Naive thymus-derived CD8-positive, alpha-beta T cell (primary cell): ENCODE results near the gene MN1. TPM values are rescaled to one million over a fixed set of nuclear protein-coding genes. Genes with fewer than 3 reads are reported as not detected.

Experiments used
- ATAC-seq, 2 donors: fragments of 150-1000 bp; cut with Tn5 transposase in 1 of 2; sonication (Bioruptor Pico), chemical (Tn5 transposase) in 1 of 2; 1 replicate in 1 of 2; 2 replicates in 1 of 2; pipeline ENCODE4 v1.10.0; 2021; ENCODE audit warnings: mild to moderate bottlenecking in 2 of 2, moderate library complexity in 2 of 2
- POLR2A ChIA-PET: fragments of 350-600 bp; sonication (Branson Sonifier 250); formaldehyde crosslinking; loops from one replicate; lab custom pipeline; 2021; ENCODE audit warnings: antibody characterized with exemption; lab: Charles Lee
- DNase-seq, 10 donors: peaks; one replicate each; pipeline versions ENCODE4 v3.0.0 to v3.0.0-alpha.2; 2020 to 2022
- H3K27ac Mint-ChIP-seq, 10 donors: one replicate each; pipeline ENCODE4 v1.8.0; 2020 to 2022; ENCODE audit warnings: mild to moderate bottlenecking in 10 of 10, mixed read lengths in 10 of 10, moderate library complexity in 4 of 10, inconsistent platforms in 1 of 10
- H3K27me3 Mint-ChIP-seq, 5 donors: one replicate each; pipeline ENCODE4 v1.8.0; 2021 to 2022; ENCODE audit warnings: mixed read lengths in 5 of 5
- H3K36me3 Mint-ChIP-seq, 3 donors: one replicate each; pipeline ENCODE4 v1.8.0; 2020 to 2022; ENCODE audit warnings: mixed read lengths in 3 of 3, mild to moderate bottlenecking in 2 of 3, inconsistent platforms in 1 of 3
- H3K4me1 Mint-ChIP-seq, 4 donors: one replicate each; pipeline ENCODE4 v1.8.0; 2021 to 2022; ENCODE audit warnings: mixed read lengths in 4 of 4
- H3K4me3 Mint-ChIP-seq, 10 donors: one replicate each; pipeline ENCODE4 v1.8.0; 2020 to 2022; ENCODE audit warnings: mild to moderate bottlenecking in 10 of 10, mixed read lengths in 10 of 10, moderate library complexity in 6 of 10, inconsistent platforms in 1 of 10
- H3K9me3 Mint-ChIP-seq, 9 donors: one replicate each; pipeline ENCODE4 v1.8.0; 2020 to 2022; ENCODE audit warnings: mixed read lengths in 9 of 9, mild to moderate bottlenecking in 3 of 9, inconsistent platforms in 1 of 9, moderate library complexity in 1 of 9
- polyA plus RNA-seq, 3 donors: library from polyadenylated mRNA; unstranded; fragments of 300-500 nt; fragmentation: Illumina TruSeq; gene quantifications; one replicate each; pipeline ENCODE4 v1.2.3, GENCODE V29; 2021
- total RNA-seq, 8 experiments: library from RNA in 2 of 8; stranded (reverse) in 2 of 8; gene quantifications; one replicate each; pipeline ENCODE4 v1.2.3 and lab custom pipeline; 2021 to 2026

The MN1 gene
- total and polyA plus RNA-seq, 5 experiments from 2014 or later = 0.10 to 0.39 (median 0.22) TPM; not detected in 2

DNA sequence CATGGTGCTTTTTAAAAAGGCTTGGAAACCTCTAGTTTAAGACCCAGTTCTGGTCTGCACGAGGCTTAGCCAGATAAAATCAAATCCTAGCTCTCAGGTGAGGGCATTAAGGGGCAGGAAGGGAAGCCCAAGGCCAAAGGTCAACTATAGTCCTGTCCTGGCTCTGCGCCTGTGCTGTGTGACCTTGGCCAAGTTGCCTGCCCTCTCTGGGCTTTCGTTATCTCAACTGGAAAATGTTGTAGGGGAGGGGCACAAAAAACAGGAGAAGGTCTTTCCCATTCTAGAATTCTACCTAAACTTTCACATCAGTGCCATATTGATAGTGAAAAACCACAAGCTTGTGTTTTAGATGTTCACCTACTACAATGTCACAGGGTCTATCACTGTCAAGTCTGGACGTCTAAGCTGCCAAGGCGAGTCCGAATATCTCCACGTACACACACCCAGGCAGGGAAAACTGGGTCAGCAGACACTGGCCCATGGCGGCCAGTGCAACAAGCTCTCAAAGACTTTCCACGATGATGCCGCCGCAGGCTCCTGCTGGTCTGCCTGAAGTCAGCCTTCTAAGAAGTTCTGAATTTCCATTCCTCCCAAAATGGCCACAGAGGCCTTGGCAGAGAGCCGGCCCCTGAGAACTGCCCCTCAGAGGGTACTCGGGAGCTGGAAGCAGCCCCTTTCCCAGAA lies 18.0 kb downstream of the MN1 start:
- POLR2A ChIA-PET = no interaction called here
- H3K9me3 Mint-ChIP-seq = no peaks in the 10 kb centered on the region

DNA sequence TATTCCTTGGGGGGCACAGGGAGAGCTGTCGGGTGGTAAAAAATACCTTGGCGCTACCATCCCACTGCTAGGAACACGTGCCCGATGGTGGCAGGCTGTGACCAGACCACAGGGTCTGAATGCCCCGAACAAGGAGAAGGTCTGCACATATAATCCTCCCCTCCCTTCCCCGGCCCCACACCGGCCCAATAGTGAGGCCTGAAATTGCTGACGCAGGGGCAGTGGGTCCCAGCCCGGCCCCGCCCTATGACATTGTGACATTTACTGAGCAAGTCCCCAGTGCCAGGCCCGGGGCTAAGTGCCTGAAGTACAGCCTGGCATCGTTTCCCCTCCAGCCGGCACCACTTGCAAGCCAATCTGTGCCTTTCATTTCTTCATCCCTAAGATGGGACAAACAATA lies 19.5 kb downstream of the MN1 start:
- POLR2A ChIA-PET = no interaction called here
- no peak for DNase-seq
- Mint-ChIP-seq H3K9me3 (no peaks in the 10 kb centered on the region), H3K27me3 (peaks cover 5 to 67% (median 22%) of the 10 kb centered on the region in 5 donors), H3K4me3 (no peak overlapping the region), H3K36me3 (no peaks in the 10 kb centered on the region), H3K27ac (no peak overlapping the region), H3K4me1 (peaks cover 0 to 7% (median 2%) of the 10 kb centered on the region in 4 donors)
- no peak for ATAC-seq

More for the DNA sequence above, 18.0 kb downstream of the MN1 start:
- no peak for DNase-seq
- Mint-ChIP-seq H3K4me1 (peaks cover 0 to 7% (median 2%) of the 10 kb centered on the region in 4 donors), H3K27me3 (peaks cover 5 to 62% (median 20%) of the 10 kb centered on the region in 5 donors), H3K27ac (no peak overlapping the region), H3K36me3 (no peaks in the 10 kb centered on the region), H3K4me3 (no peak overlapping the region)
- no peak for ATAC-seq

GRCh38 chr22:27780161-27780575 lies 21.4 kb downstream of the MN1 start:
- Mint-ChIP-seq H3K9me3 (no peaks in the 10 kb centered on the region), H3K4me3 (no peak overlapping the region), H3K4me1 (peaks cover 0 to 1% (median under 1%) of the 10 kb centered on the region in 4 donors), H3K27me3 (peaks cover 2 to 69% (median 26%) of the 10 kb centered on the region in 5 donors), H3K27ac (no peak overlapping the region), H3K36me3 (no peaks in the 10 kb centered on the region)
- DNase-seq (no peak), ATAC-seq (no peak)
- POLR2A ChIA-PET = no interaction called here

GRCh38 chr22:27779643-27780042 lies 21.9 kb downstream of the MN1 start:
- no peak for ATAC-seq
- peaks cover 0 to 1% (median 0%) of the 10 kb centered on the region in 4 donors for H3K4me1 Mint-ChIP-seq
- POLR2A ChIA-PET = no interaction called here

GRCh38 chr22:27778294-27779090 lies 23.1 kb downstream of the MN1 start:
- no peak overlapping the region for H3K27ac Mint-ChIP-seq
- no peak for ATAC-seq
- peaks cover 0 to 58% (median 22%) of the 10 kb centered on the region in 5 donors for H3K27me3 Mint-ChIP-seq
- no peaks in the 10 kb centered on the region for H3K9me3 Mint-ChIP-seq
- DNase-seq = no peak
- H3K36me3 Mint-ChIP-seq = no peaks in the 10 kb centered on the region
- POLR2A ChIA-PET = no interaction called here
- peaks cover 0 to 1% (median 0%) of the 10 kb centered on the region in 4 donors for H3K4me1 Mint-ChIP-seq
- H3K4me3 Mint-ChIP-seq = no peak overlapping the region

More at GRCh38 chr22:27779643-27780042, 21.9 kb downstream of the MN1 start:
- DNase-seq = no peak
- Mint-ChIP-seq H3K27me3 (peaks cover 2 to 66% (median 21%) of the 10 kb centered on the region in 5 donors), H3K27ac (no peak overlapping the region), H3K4me3 (no peak overlapping the region), H3K36me3 (no peaks in the 10 kb centered on the region), H3K9me3 (no peaks in the 10 kb centered on the region)

- POLR2A ChIA-PET = no interaction called here
- Mint-ChIP-seq H3K9me3 (no peaks in the 10 kb centered on the region), H3K4me3 (no peak overlapping the region), H3K27me3 (peaks cover 0 to 55% (median 21%) of the 10 kb centered on the region in 5 donors), H3K36me3 (no peaks in the 10 kb centered on the region), H3K27ac (peak overlapping the region in 1 of 10 donors; percentile 34), H3K4me1 (peaks cover 0 to 1% (median 0%) of the 10 kb centered on the region in 4 donors)
- ATAC-seq (no peak), DNase-seq (no peak)
These were observed 24.4 kb downstream of the MN1 start for GRCh38 chr22:27777128-27777527.

DNA sequence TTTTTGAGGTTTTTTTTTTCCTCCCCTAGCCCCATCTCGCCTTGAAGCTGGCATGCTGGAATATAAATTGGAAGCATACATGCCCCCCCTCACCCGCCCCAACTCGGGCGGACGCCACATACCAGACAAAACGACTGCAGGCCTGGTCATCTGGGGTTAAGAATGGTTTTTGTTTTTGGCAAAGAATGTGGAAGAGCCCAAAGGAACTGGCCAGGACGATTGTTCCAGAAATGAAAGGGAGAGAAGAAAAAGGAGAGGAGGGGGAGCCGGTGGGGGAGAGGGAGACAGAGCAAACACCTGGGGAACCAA lies 25.0 kb downstream of the MN1 start:
- ATAC-seq = no peak

GRCh38 chr22:27775758-27776649 lies 25.6 kb downstream of the MN1 start:
- no peak overlapping the region for H3K4me3 Mint-ChIP-seq
- peaks cover 0 to 44% (median 21%) of the 10 kb centered on the region in 5 donors for H3K27me3 Mint-ChIP-seq
- ATAC-seq = no peak
- H3K9me3 Mint-ChIP-seq = no peaks in the 10 kb centered on the region
- H3K27ac Mint-ChIP-seq = no peak overlapping the region
- POLR2A ChIA-PET = no interaction called here
- H3K36me3 Mint-ChIP-seq = no peaks in the 10 kb centered on the region
- DNase-seq = no peak
- H3K4me1 Mint-ChIP-seq = no peaks in the 10 kb centered on the region

More for the DNA sequence above, 25.0 kb downstream of the MN1 start:
- H3K4me3 Mint-ChIP-seq = no peak overlapping the region
- H3K36me3 Mint-ChIP-seq = no peaks in the 10 kb centered on the region
- no peaks in the 10 kb centered on the region for H3K4me1 Mint-ChIP-seq
- no peaks in the 10 kb centered on the region for H3K9me3 Mint-ChIP-seq
- POLR2A ChIA-PET = no interaction called here
- no peak overlapping the region for H3K27ac Mint-ChIP-seq
- DNase-seq = no peak
- peaks cover 0 to 50% (median 21%) of the 10 kb centered on the region in 5 donors for H3K27me3 Mint-ChIP-seq

- DNase-seq = no peak
- Mint-ChIP-seq H3K27me3 (peaks cover 0 to 36% (median 21%) of the 10 kb centered on the region in 5 donors), H3K36me3 (no peaks in the 10 kb centered on the region), H3K27ac (no peak overlapping the region), H3K4me3 (no peak overlapping the region), H3K4me1 (no peaks in the 10 kb centered on the region), H3K9me3 (no peaks in the 10 kb centered on the region)
- no peak for ATAC-seq
- POLR2A ChIA-PET = no interaction called here
These were observed 26.4 kb downstream of the MN1 start for GRCh38 chr22:27775087-27775698.

DNA sequence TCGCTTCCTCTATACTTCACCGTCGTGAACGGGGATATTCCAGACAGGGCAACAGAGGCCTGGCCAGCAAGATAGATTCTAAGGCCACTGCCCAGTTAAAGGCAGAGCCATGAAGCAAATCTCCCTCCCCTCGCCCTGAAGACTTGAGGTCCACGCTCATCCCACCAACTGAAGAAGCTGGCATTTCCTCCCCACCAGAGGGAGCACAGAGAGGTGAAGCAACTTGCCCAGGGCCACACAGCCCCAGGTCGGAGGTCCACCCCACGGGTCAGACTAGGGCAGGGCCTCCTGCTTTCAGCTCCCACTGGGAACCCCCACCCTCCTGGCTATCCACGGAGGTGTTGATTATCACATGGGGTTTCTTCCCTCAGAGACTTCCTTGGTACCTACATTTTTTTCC lies 27.4 kb downstream of the MN1 start:
- DNase-seq (no peak), ATAC-seq (no peak)
- Mint-ChIP-seq H3K36me3 (no peaks in the 10 kb centered on the region), H3K4me3 (no peak overlapping the region), H3K27me3 (peaks cover 0 to 34% (median 21%) of the 10 kb centered on the region in 5 donors), H3K4me1 (no peaks in the 10 kb centered on the region), H3K27ac (no peak overlapping the region), H3K9me3 (no peaks in the 10 kb centered on the region)
- POLR2A ChIA-PET = no interaction called here

DNA sequence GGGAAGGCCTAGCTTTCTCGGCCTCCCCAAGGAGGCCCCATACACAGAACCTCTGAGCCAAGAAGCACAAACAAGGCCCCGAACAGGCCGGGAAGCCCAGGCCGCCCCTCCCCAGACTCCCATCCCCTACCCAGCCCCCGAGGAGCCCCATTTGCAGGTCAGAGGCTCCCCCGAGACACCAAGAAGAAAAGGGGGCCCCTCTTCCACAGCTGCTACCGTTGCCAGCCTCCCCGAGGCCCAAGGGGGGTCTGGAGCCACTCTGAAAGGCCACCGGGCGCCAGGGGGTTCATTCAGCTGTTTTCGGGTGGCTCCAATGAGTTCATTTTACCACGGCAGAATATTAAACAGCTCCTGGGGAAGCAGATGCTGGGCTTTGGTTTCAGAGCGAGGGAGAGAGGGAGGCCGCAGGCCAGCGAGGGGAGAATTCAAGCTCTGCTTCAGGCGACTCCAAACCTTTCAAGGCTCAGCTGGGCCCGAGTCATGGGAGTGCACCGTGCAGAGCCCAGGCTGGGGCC lies 28.5 kb downstream of the MN1 start:
- Mint-ChIP-seq H3K27me3 (peaks cover 0 to 28% (median 17%) of the 10 kb centered on the region in 5 donors), H3K27ac (no peak overlapping the region), H3K4me3 (no peak overlapping the region), H3K4me1 (no peaks in the 10 kb centered on the region), H3K36me3 (no peaks in the 10 kb centered on the region), H3K9me3 (no peaks in the 10 kb centered on the region)
- POLR2A ChIA-PET = no interaction called here
- DNase-seq = no peak
- ATAC-seq = no peak
